Stimulated activated CD8-positive, alpha-beta memory T cell treated with anti-CD3 and anti-CD28 coated beads, Interleukin-15, amount 100 ng/mL, for 4 hours (primary cell): ENCODE measurements around the gene PROX2.

Experiments used
- DNase-seq, 2 donors: peaks; one replicate each; pipeline ENCODE4 v3.0.0-alpha.2; 2020; ENCODE audit warnings: low read depth in 2 of 2

The PROX2 gene

GRCh38 chr14:74875941-74876913 is at the start of gene PROX2:
PROX2 (minus strand) TSS chr14:74876145; CDS start chr14:74863834, 12,311 bp downstream.
- no peak for DNase-seq

- DNase-seq = no peak
Measured at GRCh38 chr14:74924061-74924460, 48.1 kb upstream of the PROX2 start.

GRCh38 chr14:74922752-74923401 is 46.9 kb upstream of the PROX2 start, which contains the start of gene RPS6KL1:
RPS6KL1 (minus strand) TSS chr14:74923260; CDS start chr14:74921541, 1,719 bp downstream.
- DNase-seq = peak; percentile 12 to 19

DNA sequence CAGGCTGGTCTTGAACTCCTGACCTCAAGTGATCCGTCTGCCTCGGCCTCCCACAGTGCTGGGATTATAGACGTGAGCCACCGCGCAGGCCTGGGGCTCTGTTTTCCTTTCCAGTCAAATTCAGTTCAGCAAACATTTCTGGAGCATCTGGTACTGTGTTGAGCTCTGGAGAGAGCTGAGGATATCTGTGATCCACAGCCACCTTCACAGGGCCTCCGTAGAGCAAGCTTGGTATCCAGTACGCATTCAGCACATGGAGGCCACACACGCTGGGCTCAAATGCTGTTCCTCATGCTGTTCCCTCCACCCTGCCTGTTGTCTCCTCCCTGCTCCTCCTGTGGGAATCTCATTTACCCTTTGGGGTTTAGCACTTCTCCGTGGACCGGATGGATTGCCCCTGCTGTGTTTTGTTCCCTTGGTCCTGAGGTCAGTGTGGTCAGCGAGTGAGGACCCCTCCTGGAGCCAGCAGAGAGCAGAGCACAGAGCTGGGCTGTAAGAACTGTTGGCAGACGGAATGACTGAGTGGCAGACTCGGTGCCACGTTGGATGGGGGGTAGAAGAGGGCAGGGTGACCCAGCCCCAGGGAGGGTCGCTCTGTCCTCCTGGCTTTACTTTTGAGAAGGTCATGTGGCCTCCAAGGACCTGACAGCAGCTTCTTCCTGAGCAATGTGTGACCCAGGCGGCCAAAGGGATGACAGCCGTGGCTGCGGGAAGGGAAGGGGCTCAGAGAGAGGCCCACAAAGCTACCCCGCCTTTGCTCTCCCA is 46.2 kb upstream of the PROX2 start:
- no peak for DNase-seq

- no peak for DNase-seq
Measured at GRCh38 chr14:74921053-74921620, 45.2 kb upstream of the PROX2 start.

- DNase-seq = no peak
Measured at GRCh38 chr14:74920281-74920680, 44.3 kb upstream of the PROX2 start.

DNA sequence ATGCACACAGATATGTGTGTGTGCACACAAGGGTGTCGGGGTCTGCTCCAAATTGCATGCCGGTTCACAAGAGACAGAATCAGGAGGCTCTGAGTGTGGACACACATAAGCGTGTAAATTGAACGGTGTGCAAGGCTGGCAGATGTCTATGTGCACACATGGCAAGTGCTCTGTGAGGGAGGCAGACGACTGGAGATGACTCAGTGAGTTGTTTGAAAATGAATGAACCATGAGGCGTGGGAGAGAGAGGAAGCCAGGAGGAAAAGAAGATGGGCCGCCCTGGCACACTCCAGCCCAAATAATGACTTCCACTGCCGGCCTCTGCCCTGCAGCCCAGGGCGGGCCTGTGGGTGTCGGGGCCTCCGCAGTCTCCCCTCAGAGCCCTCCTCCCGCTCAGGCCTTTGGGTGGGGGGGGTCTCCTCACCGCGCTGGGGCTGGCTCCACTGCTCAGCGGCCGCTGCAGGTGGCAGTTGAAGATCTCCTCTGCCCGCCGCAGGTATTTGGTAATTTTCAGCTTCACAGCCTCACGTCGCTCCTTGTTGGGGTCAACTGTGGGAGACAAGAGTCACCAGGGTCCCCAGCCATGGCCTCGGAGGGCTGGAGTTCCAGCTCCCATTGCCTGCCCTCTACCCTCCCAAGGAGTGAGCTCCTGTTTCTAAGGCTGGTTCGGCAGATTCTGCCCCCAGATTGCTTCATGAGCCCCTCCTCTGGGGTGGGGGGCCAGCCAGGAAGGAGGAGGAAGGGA is 43.6 kb upstream of the PROX2 start:
- DNase-seq = no peak

GRCh38 chr14:74918380-74918779 is 42.4 kb upstream of the PROX2 start:
- DNase-seq = no peak

DNA sequence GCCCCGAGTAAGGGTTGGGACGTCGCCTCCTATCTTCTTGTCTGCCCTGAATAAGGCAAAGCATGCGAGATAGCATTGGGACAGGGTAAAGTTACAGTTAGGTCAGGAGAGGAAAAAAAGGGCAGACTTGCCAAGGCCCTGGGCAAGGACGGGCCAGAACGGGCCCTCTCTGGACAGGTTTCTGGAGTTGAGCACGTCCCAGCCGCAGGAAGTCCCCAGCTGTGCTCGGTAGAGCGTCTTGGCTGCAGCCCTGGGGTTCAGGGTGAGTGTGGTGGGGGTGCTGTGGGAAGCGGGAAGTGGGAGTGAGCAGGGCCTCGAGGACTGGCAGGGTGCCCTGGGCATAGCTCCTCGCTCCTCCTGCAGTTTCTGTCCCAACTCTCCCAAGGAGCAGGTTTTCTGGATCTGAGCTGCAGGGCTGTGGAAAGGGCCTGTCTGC is 41.7 kb upstream of the PROX2 start:
- DNase-seq = no peak

DNA sequence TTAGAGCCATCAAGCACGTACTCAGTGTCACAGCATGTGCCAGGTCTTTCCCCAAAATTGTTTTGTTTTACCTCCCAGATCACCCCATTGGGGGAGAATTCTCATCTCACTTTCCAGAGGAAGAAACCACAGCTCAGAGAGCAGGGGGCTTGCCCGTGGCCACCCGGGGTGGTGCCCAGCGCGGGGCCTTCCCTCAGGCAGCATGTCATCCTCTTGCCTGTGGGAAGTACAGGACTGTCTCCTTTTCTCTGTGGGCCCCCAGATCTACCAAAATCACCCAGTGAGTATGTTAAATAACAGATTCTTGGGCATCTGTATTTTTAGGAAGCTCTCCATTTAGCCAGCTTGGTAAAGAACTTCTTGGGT is 41.2 kb upstream of the PROX2 start:
- no peak for DNase-seq

DNA sequence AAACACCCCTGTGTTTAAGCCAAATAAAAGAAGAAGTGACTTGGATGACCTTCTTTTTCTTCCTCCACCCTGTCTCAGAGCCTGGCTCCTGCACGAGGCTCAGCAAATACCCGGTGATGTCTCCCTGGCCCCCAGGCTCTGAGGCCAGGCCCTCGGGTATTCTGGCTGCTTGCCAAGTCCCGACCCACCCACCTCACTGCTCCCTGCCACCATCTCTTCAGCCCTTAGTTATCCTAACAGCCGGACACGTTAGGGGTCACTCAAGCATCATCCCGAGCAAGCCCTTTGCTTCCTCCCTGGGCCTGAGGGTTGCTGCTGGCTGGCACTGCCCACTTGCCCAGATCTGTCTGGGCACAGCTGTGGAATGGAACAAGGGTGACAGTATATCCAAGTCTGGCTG is 39.9 kb upstream of the PROX2 start:
- no peak for DNase-seq

- DNase-seq = no peak
Measured at GRCh38 chr14:74915426-74915825, 39.5 kb upstream of the PROX2 start.

DNA sequence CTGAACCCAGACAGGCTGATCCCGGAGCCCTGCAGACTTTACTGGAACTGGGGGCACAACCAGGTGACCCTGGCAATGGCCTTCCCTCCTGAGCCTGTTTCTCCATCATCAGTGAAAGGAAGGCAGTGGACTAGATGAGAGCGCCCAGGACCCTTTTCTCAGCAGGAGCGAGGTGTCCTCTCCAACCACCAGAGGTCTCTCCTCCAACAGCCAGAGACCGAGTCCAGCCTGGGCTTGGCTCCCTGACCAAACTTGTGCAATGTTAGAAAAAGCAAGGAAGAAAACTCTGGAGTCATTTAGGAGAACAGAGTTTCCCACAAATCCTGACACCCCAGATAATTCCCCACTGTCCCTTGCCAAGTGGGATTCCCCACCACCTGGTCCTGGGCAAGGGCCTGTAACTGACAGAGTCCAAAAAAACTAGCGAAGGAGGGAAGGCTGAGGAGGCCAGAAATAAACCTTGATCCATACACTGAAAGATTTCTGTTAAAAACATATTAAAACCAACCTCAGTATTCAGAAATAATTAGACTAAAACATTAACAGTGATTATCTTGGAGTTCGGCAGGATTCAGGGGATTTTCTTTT is 38.1 kb upstream of the PROX2 start:
- no peak for DNase-seq

DNA sequence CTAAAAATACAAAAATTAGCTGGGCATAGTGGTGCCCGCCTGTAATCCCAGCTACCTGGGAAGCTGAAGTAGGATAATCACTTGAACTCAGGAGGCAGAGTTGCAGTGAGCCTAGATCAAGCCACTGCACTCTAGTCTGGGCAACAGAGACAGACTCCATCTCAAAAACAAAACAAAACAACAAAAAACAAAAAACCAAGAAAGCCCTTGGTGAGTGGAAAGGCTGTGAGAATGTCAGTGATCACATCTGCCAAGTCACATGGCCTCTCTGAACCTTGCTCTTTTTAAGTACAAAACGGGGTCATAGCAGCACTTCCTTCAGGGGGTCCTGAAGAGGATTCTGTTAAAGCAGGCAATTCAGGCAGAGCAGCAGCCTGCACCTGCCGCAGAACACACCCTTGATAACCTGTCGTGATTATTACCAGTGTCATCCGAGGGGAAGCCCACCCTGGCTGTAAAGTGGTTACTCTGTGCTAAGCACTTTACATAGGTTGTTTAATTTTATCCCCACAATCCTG is 37.5 kb upstream of the PROX2 start:
- DNase-seq = no peak

GRCh38 chr14:74912801-74913200 is 36.9 kb upstream of the PROX2 start:
- no peak for DNase-seq

DNA sequence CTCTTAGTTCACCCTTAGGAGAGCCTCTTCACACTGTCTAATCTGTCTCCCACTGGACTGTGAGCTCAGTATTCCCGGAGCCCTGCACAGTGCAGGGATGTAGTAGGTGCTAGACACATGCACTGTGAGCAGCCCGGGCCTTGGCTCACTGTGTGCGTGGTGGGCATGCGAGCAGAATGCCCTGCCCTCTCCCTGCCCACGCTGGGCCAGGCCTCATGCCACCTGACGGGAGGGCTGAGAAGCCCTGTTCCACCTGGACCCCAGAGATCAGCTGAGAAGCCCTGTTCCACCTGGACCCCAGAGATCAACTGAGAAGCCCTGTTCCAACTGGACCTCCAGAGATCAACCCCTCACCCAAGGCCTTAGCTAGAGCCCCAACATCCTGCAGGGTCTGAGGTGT is 36.2 kb upstream of the PROX2 start:
- DNase-seq = no peak

DNA sequence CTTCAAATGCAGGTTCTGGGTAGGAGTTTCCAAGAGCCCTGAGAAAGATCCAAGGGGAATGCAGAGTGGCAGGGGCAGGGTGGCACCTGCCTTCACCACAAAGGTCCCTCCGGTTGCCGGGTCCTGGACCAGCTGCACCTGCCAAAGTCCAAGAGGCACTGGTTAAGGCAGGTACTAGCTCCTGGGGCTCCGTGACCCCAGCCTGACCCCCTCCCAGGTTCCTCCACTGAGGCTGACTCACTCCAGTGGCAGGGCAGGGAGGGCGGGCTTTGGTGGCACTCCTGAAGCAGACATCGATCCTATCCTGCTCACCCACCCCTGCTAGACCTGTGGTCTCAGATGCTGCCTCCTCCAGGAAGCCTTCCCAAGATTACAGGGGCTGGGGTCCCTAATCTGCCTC is 35.8 kb upstream of the PROX2 start:
- DNase-seq = no peak

DNA sequence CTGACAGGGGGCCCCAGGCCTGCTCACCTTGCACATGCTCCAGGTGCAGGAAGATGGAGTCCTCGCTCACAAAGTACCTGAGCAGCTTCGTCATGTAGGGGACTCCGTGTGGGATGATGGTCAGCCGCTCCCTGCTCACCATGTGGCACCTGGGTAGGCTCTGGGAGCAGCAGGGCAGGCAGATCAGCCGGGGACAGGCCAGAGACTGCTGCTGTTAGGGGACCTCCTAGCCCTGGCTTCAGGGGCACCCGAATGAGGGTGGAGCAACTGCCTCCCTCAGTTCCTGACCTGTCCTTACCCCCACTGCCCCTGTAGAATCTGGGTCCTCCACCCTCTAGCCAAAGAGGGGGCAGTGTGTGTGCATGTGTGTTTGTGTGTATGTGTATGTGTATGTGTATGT is 35.3 kb upstream of the PROX2 start:
- DNase-seq = no peak

DNA sequence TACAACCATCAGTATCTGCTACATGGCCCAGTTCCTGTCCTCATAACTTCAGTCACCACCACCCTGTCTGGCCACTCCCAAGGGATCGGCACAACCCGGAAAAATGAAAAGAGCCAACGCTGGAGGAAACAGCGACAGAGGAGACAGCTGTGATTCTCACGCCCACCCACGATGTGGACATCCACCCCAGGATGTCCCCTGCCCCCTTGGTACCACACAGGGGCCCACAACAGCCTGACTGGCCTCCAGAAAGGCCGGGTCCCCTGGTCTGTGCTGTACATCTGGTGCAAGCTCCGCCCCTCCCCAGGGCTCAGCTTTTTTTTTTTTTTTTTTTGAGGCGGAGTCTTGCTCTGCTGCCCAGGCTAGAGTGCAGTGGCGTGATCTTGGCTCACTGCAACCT is 34.6 kb upstream of the PROX2 start:
- DNase-seq = no peak

- no peak for DNase-seq
Measured at GRCh38 chr14:74909911-74910310, 34.0 kb upstream of the PROX2 start.

DNA sequence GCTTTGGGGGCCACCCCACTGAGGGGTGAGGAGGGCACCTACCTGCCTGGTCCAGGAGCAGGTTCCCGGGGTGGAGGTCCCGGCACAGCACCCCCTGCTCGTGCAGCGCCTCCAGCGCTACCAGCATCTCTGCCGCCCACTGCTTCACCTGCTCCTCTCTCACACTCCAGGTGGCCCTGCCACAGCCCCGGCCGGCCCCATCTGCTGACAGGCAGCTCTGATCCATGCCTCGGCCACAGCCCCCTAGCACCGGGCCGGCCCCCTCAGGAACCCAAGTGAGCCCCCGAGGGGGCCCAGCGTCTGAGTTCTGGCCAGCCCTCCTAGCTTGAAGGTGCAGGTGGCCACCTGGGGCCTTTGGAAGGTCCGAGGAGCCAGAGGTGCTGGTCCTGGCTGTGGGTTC is 33.6 kb upstream of the PROX2 start:
- no peak for DNase-seq
